Measurements from ENCODE around the gene FAM217A.

FAM217A gene

GRCh38 chr6:4028051-4028450 lies 50.9 kb downstream of the FAM217A start:
- no peak overlapping the region for H3K4me3 ChIP-seq (ENCODE audit: low read depth, low read length)

GRCh38 chr6:4025681-4026080 lies 53.3 kb downstream of the FAM217A start:
- no peak for TF ChIP-seq CTCF (conservative IDR thresholded peaks at IDR 0.05; ENCODE audit: low read depth, low read length)
- no peak for DNase-seq (ENCODE audit: low read depth)
- no peak overlapping the region for H3K4me3 ChIP-seq (ENCODE audit: low read depth, low read length)

More at GRCh38 chr6:4028051-4028450, 50.9 kb downstream of the FAM217A start:
- no peak for TF ChIP-seq CTCF (conservative IDR thresholded peaks at IDR 0.05; ENCODE audit: low read depth, low read length)
- no peak for DNase-seq (ENCODE audit: low read depth)

- no peak for TF ChIP-seq CTCF (conservative IDR thresholded peaks at IDR 0.05; ENCODE audit: low read depth, low read length)
- no peak overlapping the region for H3K4me3 ChIP-seq (ENCODE audit: low read depth, low read length)
- DNase-seq (ENCODE audit: low read depth) = peak; percentile 30
Measured at GRCh38 chr6:4023240-4023639, 55.7 kb downstream of the FAM217A start.

- TF ChIP-seq CTCF (conservative IDR thresholded peaks at IDR 0.05; ENCODE audit: low read depth, low read length) = no peak
Measured at GRCh38 chr6:4021854-4022695, 56.9 kb downstream of the FAM217A start.

GRCh38 chr6:4021133-4021853 lies 57.6 kb downstream of the FAM217A start:
- DNase-seq (ENCODE audit: low read depth) = peak; percentile 97
- H3K4me3 ChIP-seq (ENCODE audit: low read depth, low read length) = peak overlapping the region; percentile 99
- TF ChIP-seq CTCF (conservative IDR thresholded peaks at IDR 0.05; ENCODE audit: low read depth, low read length) = peak; percentile 27

More at GRCh38 chr6:4021854-4022695, 56.9 kb downstream of the FAM217A start:
- peak overlapping the region; percentile 99 for H3K4me3 ChIP-seq (ENCODE audit: low read depth, low read length)
- DNase-seq (ENCODE audit: low read depth) = peak; percentile 28

DNA sequence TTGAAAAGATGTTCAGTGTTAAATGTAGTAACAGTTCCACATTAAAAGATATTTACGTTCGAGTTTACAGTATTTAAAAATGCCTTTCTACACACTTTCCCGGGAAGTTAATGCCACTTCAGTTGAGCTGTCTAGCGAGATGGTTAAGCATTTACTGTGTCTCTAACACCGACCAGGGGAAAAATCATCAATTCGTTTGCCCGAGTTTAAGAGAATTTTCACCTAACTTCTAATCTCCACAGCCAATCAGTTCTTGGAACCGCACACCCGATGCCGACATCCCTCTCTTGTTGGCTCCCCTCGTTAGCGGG lies 58.2 kb downstream of the FAM217A start:
- no peak for TF ChIP-seq CTCF (conservative IDR thresholded peaks at IDR 0.05; ENCODE audit: low read depth, low read length)
- peak overlapping the region; percentile 99 for H3K4me3 ChIP-seq (ENCODE audit: low read depth, low read length)

More for the DNA sequence above, 58.2 kb downstream of the FAM217A start:
- DNase-seq (ENCODE audit: low read depth) = no peak
